Stimulated activated CD4-positive, alpha-beta T cell treated with anti-CD3 and anti-CD28 coated beads, Interleukin-4, amount 100 ng/mL, for 48 hours (primary cell): ENCODE data around the gene IL6ST.

Experiments
- DNase-seq, 2 donors: peaks; one replicate each; pipeline ENCODE4 v3.0.0-alpha.2; 2020; ENCODE audit warnings: low read depth in 2 of 2

IL6ST gene

DNA sequence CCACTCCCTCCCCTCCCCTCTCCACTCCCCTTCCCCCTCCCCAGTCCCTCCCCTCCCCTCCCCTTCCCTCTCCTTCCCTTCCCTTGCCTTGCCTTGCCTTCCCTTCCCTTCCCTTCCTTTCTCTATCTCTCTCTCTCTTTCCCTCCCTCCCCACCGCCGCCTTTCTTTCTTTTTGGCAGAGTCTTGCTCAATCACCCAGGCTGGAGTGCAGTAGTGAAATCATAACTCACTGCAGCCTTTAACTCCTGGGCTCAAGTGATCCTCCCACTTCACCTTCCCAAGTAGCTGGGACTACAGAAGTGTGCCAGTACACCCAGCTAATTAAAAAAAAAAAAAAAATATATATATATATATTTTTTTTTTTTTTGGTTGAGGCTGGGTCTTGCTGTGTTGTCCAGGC is 98.1 kb downstream of the IL6ST start:
- no peak for DNase-seq

DNA sequence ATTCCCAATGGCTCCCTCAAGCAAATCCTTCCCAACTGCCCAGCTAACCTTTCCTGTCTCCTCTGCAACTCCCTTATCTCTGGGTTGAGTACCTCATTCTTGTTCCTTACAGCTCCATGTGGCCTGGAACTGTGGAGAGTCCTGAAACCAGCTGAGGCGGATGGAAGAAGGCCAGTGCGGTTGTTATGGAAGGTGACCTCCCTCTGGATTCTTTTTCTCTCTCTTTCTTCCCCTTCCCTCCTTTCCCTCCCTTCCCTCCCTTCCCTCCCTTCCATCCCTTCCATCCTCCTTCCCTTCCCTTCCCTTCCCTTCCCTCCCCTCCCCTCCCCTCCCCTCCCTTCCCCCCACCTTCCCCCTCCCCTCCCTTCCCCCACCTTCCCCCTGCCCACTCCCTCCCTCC is 98.5 kb downstream of the IL6ST start:
- DNase-seq: no peak

DNA sequence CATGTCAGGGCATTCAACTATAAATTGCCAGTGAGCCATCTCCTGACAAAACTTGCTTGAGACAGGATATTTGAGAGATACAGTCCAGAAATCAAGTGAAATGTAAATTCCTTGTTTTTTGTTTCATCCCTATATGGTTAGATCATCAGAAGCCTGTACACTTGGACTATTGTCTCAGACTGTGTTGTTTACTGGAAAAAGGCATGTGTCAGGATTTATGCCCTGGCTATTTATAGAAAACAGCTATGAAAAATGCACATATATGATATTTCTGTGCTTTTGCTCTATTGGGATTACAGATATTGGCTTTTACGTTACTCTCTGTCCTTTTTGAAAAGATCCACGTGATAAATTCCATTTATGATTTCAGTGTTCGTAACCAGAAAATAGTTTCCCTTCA is 99.4 kb downstream of the IL6ST start:
- DNase-seq: no peak

DNA sequence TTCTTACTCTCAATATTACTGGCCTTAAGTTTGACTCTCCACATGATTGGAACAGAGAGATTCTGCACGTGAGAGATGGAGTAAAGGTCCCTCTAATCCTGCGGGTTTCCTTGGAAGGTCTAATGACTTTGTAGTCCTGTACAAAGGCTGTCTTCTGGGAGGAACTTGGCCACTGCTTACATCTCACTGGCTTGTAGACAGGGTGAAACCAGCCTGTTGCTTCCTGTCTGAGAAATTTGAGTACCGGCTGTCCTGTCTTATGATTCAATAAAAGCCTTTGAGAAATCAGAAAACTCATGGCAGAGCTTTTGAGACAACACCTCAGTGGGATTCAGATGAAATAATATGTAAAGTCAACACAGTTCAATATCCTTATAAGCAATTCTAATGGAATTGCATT is 100.6 kb downstream of the IL6ST start:
- no peak for DNase-seq

DNA sequence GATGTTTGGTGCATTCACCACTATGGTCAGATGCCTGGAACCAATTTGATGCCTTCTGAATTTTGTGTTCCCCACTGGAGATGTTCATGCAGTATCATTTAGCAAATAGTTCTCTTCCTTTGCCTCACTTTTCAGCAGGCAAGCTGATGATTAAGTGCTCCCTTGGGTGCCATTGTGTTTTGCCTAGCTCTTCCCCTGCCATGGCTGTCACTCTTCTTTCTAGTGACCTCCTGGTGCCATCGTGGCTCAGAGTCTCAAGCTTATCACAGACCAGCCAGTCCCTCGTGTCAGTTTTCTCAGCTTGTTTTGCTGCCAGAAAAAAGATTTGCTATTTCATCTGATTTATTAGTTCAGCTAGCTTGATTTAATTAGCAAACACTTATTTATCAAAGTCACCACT is 102.3 kb downstream of the IL6ST start:
- no peak for DNase-seq

DNA sequence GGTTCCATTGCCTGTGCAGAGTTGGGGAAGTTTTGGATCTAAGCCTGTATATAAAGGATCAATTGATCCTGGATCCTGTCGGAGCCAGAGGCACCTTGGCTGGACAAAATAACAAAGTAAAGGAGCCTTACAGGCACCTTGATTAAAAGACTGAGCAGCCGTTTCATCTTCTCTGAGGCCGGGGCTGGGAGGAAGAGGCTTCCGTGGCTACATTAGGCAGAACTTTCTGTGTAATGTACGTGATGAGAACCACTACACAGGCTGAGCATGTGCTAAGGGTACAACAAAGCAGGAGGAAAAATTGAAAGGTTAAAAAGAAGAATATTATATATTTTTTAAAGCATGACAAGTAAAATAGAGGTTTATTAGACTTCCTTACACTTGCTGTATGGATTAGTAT is 106.6 kb downstream of the IL6ST start:
- DNase-seq: no peak

DNA sequence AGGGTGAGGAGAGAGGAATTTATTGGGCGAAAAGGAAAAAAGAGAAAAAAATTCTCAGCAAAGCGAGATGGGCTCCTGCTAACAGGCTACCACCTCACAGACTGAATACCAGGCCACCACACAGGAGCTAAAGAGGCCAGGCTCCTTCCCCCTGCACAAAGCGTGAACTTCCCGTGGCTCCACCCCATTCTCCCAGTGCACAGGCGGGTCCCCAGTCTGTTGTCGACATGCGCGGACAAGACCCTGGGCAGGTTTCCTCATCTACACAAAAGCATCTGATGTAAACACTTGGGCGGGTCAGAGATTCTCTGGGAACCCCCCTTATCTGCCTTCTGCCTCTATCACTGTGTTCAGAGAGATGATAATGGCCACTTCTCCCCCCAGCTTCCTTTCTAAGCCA is 109.4 kb downstream of the IL6ST start:
- no peak for DNase-seq
